Activated effector memory CD4-positive, alpha-beta T cell treated with Interleukin-2 at 50 U/mL for 16 hours (primary cell): ENCODE data around the gene TENM4.

Source experiments
- DNase-seq: peaks from one replicate; pipeline ENCODE4 v3.0.0-alpha.2; 2020

Gene TENM4

DNA sequence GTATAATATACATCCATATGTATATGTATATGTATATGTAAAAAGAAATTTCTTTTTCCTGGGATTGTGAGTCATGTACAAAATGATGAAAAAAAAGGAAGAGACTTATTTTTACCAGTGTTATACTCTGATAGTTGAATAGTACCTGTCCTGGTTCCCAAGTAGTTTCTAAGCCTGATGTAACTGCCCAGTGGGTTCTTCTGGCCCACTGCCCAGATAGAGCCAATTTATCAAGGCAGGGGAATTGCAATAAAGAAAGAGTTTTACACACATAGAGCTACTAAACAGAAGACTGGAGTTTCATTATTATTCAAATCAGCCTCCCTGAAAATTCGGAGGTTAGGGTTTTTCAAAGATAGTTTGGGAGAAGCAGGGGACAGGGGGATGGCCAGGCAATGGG, 837.0 kb downstream of the TENM4 start:
- no peak for DNase-seq
